IMR-90 (cell line): Measurements from ENCODE around the gene SPOUT1. TPM values are rescaled to one million over a fixed set of nuclear protein-coding genes. Genes with fewer than 3 reads are reported as not detected.
"Not testable (repeated sequence)": the region's sequence is repeated elsewhere in the genome, so short reads cannot be mapped to it uniquely, and the experiment has no call there.

Experiments
- ATAC-seq: fragments of 200-7000 bp; cut with Tn5 transposase; 2 replicates; pipeline ENCODE4 v1.9.1; 2020; ENCODE audit warnings: low read depth, mild to moderate bottlenecking, moderate library complexity
- BruUV-seq: library from RNA; stranded (reverse); fragments of 400-500 nt; replicated peaks from 2 replicates; lab custom pipeline; 2021; lab: Mats Ljungman, UMichigan
- CTCF ChIA-PET: fragments of 300-600 bp; formaldehyde crosslinking; extraction: SDS; loops from one replicate; lab custom pipeline; 2021; ENCODE audit warnings: antibody characterized with exemption; lab: Yijun Ruan, JAX
- POLR2A ChIA-PET: fragments of 300-600 bp; sonication (Branson Sonifier 250); formaldehyde crosslinking; loops from one replicate; lab custom pipeline; 2022; ENCODE audit warnings: antibody characterized with exemption; ENCODE audit not compliant: unreplicated experiment; lab: Charles Lee
- DNase-seq: peaks from one replicate; pipeline ENCODE4 v3.0.0; 2013
- H2AFZ ChIP-seq: replicated peaks from 2 replicates; pipeline ENCODE3; 2013; ENCODE audit warnings: low read length, mild to moderate bottlenecking; ENCODE audit not compliant: poor library complexity
- H2AK5ac ChIP-seq: 2 replicates; pipeline ENCODE4 v1.6.1; 2013; ENCODE audit warnings: low read depth, low read length, inconsistent platforms
- H2AK9ac ChIP-seq: replicated peaks from 2 replicates; pipeline ENCODE3; 2013; ENCODE audit warnings: mild to moderate bottlenecking, low read depth, low read length, moderate library complexity; ENCODE audit not compliant: poor library complexity
- H2BK120ac ChIP-seq: 2 replicates; pipeline ENCODE4 v1.6.1; 2013; ENCODE audit warnings: low read depth, low read length, inconsistent platforms
- H2BK15ac ChIP-seq: 3 replicates; pipeline ENCODE4 v1.6.1; 2013; ENCODE audit warnings: low read depth, low read length, inconsistent platforms
- H2BK20ac ChIP-seq: 2 replicates; pipeline ENCODE4 v1.6.1; 2013; ENCODE audit warnings: low read depth, mild to moderate bottlenecking, inconsistent platforms, low read length, moderate library complexity
- H2BK5ac ChIP-seq: 2 replicates; pipeline ENCODE4 v1.6.1; 2013; ENCODE audit warnings: mild to moderate bottlenecking, low read depth, low read length, inconsistent platforms; ENCODE audit not compliant: poor library complexity, severe bottlenecking
- H3K14ac ChIP-seq: replicated peaks from 2 replicates; pipeline ENCODE4 v1.6.1; 2013; ENCODE audit warnings: low read depth, low read length, inconsistent platforms
- H3K18ac ChIP-seq: 2 replicates; pipeline ENCODE4 v1.6.1; 2013; ENCODE audit warnings: low read depth, low read length, control low read depth
- H3K23ac ChIP-seq: 2 replicates; pipeline ENCODE4 v1.6.1; 2013; ENCODE audit warnings: low read depth, low read length, inconsistent platforms
- H3K27ac ChIP-seq: 2 replicates; pipeline ENCODE4 v1.5.1; 2013; ENCODE audit warnings: mild to moderate bottlenecking, control low read depth, low read length; ENCODE audit not compliant: insufficient read depth
- H3K27me3 ChIP-seq: 2 replicates; pipeline ENCODE4 v1.6.1; 2013; ENCODE audit warnings: low read length; ENCODE audit not compliant: control insufficient read depth, insufficient read depth
- H3K36me3 ChIP-seq: 2 replicates; pipeline ENCODE4 v1.6.1; 2013; ENCODE audit warnings: low read length, mixed read lengths; ENCODE audit not compliant: control insufficient read depth, insufficient read depth
- H3K4ac ChIP-seq: 2 replicates; pipeline ENCODE4 v1.6.1; 2013; ENCODE audit warnings: low read depth, low read length, inconsistent platforms
- H3K4me1 ChIP-seq: 2 replicates; pipeline ENCODE4 v1.6.1; 2013; ENCODE audit warnings: low read length, mixed read lengths; ENCODE audit not compliant: control insufficient read depth, insufficient read depth
- H3K4me2 ChIP-seq: 2 replicates; pipeline ENCODE4 v1.6.1; 2013; ENCODE audit warnings: low read depth, mild to moderate bottlenecking, control low read depth, low read length, moderate library complexity
- H3K4me3 ChIP-seq: 2 replicates; pipeline ENCODE4 v1.5.1; 2013; ENCODE audit warnings: low read depth, mild to moderate bottlenecking, control low read depth, low read length, moderate library complexity; ENCODE audit not compliant: insufficient read depth
- H3K56ac ChIP-seq: 2 replicates; pipeline ENCODE4 v1.6.1; 2013; ENCODE audit warnings: low read length, inconsistent platforms; ENCODE audit not compliant: insufficient read depth; ENCODE audit errors: extremely low read depth
- H3K79me1 ChIP-seq, 2 experiments: 2 replicates each; pipeline ENCODE4 v1.6.1; 2013; ENCODE audit warnings: low read length in 2 of 2, inconsistent platforms in 1 of 2, low read depth in 1 of 2
- H3K9ac ChIP-seq: 2 replicates; pipeline ENCODE4 v1.6.1; 2013; ENCODE audit warnings: low read depth, low read length, control low read depth
- H3K9me1 ChIP-seq: 2 replicates; pipeline ENCODE4 v1.6.1; 2013; ENCODE audit warnings: low read length, inconsistent platforms; ENCODE audit not compliant: insufficient read depth
- H3K9me3 ChIP-seq: 2 replicates; pipeline ENCODE4 v1.6.1; 2013; ENCODE audit warnings: low read length; ENCODE audit not compliant: control insufficient read depth, insufficient read depth
- H4K20me1 ChIP-seq: 2 replicates; pipeline ENCODE4 v1.6.1; 2013; ENCODE audit warnings: low read length, inconsistent platforms; ENCODE audit not compliant: insufficient read depth
- H4K5ac ChIP-seq: 2 replicates; pipeline ENCODE4 v1.6.1; 2013; ENCODE audit warnings: mild to moderate bottlenecking, low read depth, low read length, control low read depth
- H4K8ac ChIP-seq, 2 experiments: 2 replicates each; pipeline ENCODE4 v1.6.1; 2013; ENCODE audit warnings: low read depth in 2 of 2, low read length in 2 of 2, control low read depth in 1 of 2, inconsistent platforms in 1 of 2
- H4K91ac ChIP-seq: 2 replicates; pipeline ENCODE4 v1.6.1; 2013; ENCODE audit warnings: low read depth, low read length, inconsistent platforms; ENCODE audit not compliant: insufficient read depth
- WGBS, 2 experiments: methylation state at CpG; one replicate each; pipeline versions ENCODE4 v1.1.5 to v1.1.7; 2013; ENCODE audit warnings: missing lambda C conversion rate in 2 of 2; ENCODE audit not compliant: insufficient read length in 1 of 2; ENCODE audit errors: extremely low coverage in 2 of 2; 5-methylcytosine and 5-hydroxymethylcytosine counted together
- dilution Hi-C: fragments of 300-500 bp; cut with HindIII; formaldehyde crosslinking; loops from one replicate; pipeline ENCODE4 v1.14.3; 2018; ENCODE audit warnings: low sequenced_read_pairs; ENCODE audit not compliant: unreplicated experiment
- in situ Hi-C: fragments of 300-500 bp; cut with MboI; formaldehyde crosslinking; loops from 3 replicates; pipeline ENCODE4 v1.14.3; 2019; ENCODE audit warnings: low sequenced_read_pairs, inconsistent platforms, mixed read lengths
- intact Hi-C: fragments of 100-400 bp; cut with micrococcal nuclease; formaldehyde crosslinking; loops from 2 replicates; pipeline ENCODE4 v1.10.0; 2022
- polyA plus RNA-seq, 3 experiments: library from polyadenylated mRNA; depleted of rRNA; stranded (reverse); fragments of >200 nt; gene quantifications; 2 replicates each; pipeline ENCODE4 v1.2.3, GENCODE V29; 2012; ENCODE audit warnings: low replicate concordance in 1 of 3
- total RNA-seq: library from RNA; depleted of rRNA; stranded (reverse); fragments of >200 nt; gene quantifications from 2 replicates; pipeline ENCODE4 v1.2.3, GENCODE V29; 2012

SPOUT1 gene
- total and polyA plus RNA-seq, 2 of the 4 experiments (the other 2 are of a cell fraction): 17.9 to 27.8 TPM

DNA sequence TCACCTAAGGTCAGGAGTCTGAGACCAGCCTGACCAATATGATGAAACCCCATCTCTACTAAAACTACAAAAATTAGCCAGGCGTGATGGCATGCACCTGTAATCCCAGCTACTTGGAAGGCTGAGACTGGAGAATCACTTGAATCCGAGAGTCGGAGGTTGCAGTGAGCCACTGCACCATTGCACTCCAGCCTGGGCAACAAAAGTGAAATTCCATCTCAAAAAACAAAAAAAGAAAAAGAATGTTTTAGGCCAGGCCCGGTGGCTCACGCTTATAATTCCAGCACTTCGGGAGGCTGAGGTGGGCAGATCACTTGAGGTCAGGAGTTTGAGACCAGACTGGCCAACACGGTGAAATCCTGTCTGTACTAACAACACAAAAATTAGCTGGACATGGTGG is 28.9 kb upstream of the SPOUT1 start:
- H3K4me2 ChIP-seq, H4K8ac ChIP-seq, H4K91ac ChIP-seq, H2BK20ac ChIP-seq, H3K4ac ChIP-seq, POLR2A ChIA-PET, intact Hi-C loops, dilution Hi-C loops, H3K23ac ChIP-seq, H3K4me3 ChIP-seq, CTCF ChIA-PET, in situ Hi-C loops, H3K9me3 ChIP-seq, ATAC-seq, H3K56ac ChIP-seq, H2BK5ac ChIP-seq, H3K9me1 ChIP-seq, H4K5ac ChIP-seq, H2BK15ac ChIP-seq, H3K18ac ChIP-seq, H2AK9ac ChIP-seq, DNase-seq, BruUV-seq, H2AK5ac ChIP-seq, H4K20me1 ChIP-seq, H3K27ac ChIP-seq, H3K36me3 ChIP-seq, H2BK120ac ChIP-seq, H3K9ac ChIP-seq, H3K27me3 ChIP-seq, H3K4me1 ChIP-seq, H3K14ac ChIP-seq, H2AFZ ChIP-seq: not testable (repeated sequence)
- 100% methylated on average over 1 of the region's 7 CpGs; no CpG with 5 or more reads in 1 of the 2 experiments for WGBS, 2 experiments
- peaks cover 7 to 14% of the 10 kb centered on the region in 2 experiments; a peak in 3 of 4 replicates for H3K79me1 ChIP-seq

DNA sequence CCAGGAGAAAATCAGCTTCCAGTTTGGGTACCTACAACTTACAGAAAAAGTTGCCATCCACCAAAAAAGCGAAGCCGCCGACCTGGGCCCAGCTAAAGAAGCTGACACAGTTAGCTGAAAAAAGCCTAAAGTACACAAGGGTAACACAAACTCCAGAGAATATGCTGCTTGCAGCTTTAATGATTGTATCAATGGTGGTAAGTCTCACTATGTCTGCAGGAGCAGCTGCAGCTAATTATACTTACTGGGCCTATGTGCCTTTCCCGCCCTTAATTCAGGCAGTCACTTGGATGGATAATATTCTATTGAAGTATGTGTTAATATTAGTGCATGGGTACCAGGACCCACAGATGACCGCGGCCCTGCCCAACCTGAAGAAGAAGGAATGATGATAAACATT is 24.9 kb upstream of the SPOUT1 start:
- H2BK120ac ChIP-seq, H3K27me3 ChIP-seq, POLR2A ChIA-PET, dilution Hi-C loops, H2AK5ac ChIP-seq, H3K4ac ChIP-seq, H3K23ac ChIP-seq, H3K9me1 ChIP-seq, H3K4me2 ChIP-seq, H4K91ac ChIP-seq, DNase-seq, H2AFZ ChIP-seq, H4K20me1 ChIP-seq, H3K14ac ChIP-seq, BruUV-seq, H3K18ac ChIP-seq, H3K9me3 ChIP-seq, H3K4me3 ChIP-seq, H4K8ac ChIP-seq, H3K79me1 ChIP-seq, in situ Hi-C loops, H3K4me1 ChIP-seq, H3K56ac ChIP-seq, H3K9ac ChIP-seq, H2BK15ac ChIP-seq, ATAC-seq, H2BK20ac ChIP-seq, H3K36me3 ChIP-seq, H3K27ac ChIP-seq, H2AK9ac ChIP-seq, H4K5ac ChIP-seq, H2BK5ac ChIP-seq: not testable (repeated sequence)
- WGBS, 2 experiments: no CpG with 5 or more reads among the region's 6 CpGs
- intact Hi-C loops: loop anchor here (5.0 kb wide), 1 partner anchor 173 kb away; the partner anchor contains the start of gene SH3GLB2
- CTCF ChIA-PET: interaction anchor here (0.6 kb wide), 1 partner anchor 96 kb away, joined by 4 read pairs; no protein-coding TSS in a partner anchor
